GM13976 (cell line): ENCODE results near the gene ARAP3.

ENCODE experiments used
- DNase-seq: peaks from one replicate; pipeline ENCODE4 v3.0.0; 2012; ENCODE audit warnings: low spot score
- in situ Hi-C: fragments of 300-500 bp; cut with MboI; formaldehyde crosslinking; loops from one replicate; pipeline ENCODE4 v1.12.0; 2022; ENCODE audit warnings: low sequenced_read_pairs, mixed read lengths, inconsistent platforms; ENCODE audit not compliant: unreplicated experiment
- TF ChIP-seq, protein P1 (sequence below): IDR thresholded peaks from 2 replicates; pipeline ENCODE4 v1.5.1; 2012; ENCODE audit warnings: borderline replicate concordance, mild to moderate bottlenecking; ENCODE audit not compliant: insufficient read depth; ENCODE audit errors: extremely low read depth, missing control alignments, control extremely low read depth

Gene ARAP3

DNA sequence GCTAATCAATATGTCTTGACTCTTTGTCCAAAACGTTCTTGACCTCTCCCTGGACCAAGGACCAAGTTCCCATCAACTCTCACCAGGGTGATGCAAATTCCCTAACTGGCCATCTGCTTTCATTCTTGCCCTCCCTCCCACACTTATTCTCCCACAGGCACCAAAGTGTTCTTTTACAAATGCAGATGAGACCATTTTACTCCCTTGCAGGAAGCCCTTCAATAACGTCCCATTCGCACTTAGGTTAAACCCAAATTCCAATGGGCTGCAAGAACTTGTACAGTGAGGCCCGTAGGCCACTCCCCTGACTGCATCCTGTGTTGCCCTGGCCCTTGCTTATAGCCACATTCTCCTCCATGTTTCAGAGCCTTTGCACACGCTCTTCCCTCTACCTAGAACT is 7.3 kb downstream of the ARAP3 start:
- in situ Hi-C loops, result loop anchor here (25.0 kb wide), 1 partner anchor 463 kb away; no protein-coding TSS in a partner anchor
- DNase-seq, result no peak
- TF ChIP-seq, protein P1, sequence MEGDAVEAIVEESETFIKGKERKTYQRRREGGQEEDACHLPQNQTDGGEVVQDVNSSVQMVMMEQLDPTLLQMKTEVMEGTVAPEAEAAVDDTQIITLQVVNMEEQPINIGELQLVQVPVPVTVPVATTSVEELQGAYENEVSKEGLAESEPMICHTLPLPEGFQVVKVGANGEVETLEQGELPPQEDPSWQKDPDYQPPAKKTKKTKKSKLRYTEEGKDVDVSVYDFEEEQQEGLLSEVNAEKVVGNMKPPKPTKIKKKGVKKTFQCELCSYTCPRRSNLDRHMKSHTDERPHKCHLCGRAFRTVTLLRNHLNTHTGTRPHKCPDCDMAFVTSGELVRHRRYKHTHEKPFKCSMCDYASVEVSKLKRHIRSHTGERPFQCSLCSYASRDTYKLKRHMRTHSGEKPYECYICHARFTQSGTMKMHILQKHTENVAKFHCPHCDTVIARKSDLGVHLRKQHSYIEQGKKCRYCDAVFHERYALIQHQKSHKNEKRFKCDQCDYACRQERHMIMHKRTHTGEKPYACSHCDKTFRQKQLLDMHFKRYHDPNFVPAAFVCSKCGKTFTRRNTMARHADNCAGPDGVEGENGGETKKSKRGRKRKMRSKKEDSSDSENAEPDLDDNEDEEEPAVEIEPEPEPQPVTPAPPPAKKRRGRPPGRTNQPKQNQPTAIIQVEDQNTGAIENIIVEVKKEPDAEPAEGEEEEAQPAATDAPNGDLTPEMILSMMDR, result no peak

- no peak for DNase-seq
- in situ Hi-C loops, result no loop called here
- TF ChIP-seq, protein P1, result no peak
These were observed 8.9 kb downstream of the ARAP3 start for GRCh38 chr5:141672841-141673813.

DNA sequence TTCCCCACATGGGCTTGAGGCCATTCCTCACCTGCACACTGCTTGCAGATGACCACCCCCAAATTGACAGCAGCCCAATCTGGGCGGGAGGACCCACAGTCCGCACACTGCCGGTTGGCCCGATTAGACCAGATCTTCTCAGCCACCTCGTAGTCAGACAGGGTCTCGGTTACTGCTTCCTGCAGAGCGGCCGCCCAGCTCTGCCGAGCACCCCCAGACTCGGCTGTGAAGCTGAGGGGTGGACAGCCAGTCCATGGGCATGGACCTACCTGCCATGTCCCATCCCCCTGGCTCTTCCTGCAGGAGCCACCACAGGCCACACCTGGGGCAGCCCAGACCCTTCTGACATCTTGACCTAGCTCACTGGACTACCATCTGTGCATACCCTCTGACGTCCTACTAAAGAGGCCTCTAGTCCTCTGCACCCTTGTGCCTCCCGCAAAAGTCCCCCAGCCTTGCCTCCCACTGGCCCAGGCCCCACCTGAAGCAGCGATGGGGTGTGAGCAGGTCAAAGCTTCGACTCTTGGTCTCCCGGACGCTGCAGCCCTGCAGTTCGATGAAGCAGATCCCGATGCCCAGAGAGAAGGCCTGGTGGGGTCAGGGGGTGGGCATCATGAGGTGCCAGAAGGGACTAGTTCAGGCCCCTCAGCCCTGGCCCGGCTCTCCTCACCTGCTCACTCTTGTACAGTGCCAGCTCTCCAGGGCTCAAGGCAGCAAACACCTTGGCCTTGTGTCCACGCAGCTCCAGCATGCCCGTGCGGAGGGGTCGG is 9.8 kb downstream of the ARAP3 start:
- in situ Hi-C loops, result no loop called here
- TF ChIP-seq, protein P1, result no peak
- DNase-seq, result no peak

DNA sequence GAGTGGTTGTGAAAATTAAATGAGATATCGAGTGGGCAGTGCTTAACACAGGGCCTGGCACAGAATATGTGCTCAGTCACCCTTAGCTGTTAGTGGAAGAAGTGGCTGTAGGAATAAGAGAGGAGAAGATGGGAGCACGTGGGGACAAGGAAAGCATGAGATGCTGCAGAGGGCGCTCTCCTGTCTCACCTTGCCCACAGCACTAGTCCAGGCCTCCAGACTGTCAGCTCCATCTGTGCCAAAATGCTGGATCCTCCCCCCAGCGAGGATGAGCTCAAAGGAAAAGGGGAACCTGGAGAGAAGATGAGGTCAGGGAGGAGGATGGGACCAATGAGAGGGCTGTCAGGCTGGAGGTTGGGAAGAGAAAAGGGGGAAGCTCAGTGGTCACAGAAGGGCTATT is 12.5 kb downstream of the ARAP3 start:
- TF ChIP-seq, protein P1, result no peak
- no peak for DNase-seq
- in situ Hi-C loops, result no loop called here

- no peak for DNase-seq
- in situ Hi-C loops, result no loop called here
These were observed 13.3 kb downstream of the ARAP3 start for GRCh38 chr5:141668601-141669265.

More at GRCh38 chr5:141668601-141669265, 13.3 kb downstream of the ARAP3 start:
- TF ChIP-seq, protein P1, result no peak
